ENCODE data around the gene SRPK2.
"Not testable (repeated sequence)": the region's sequence is repeated elsewhere in the genome, so short reads cannot be mapped to it uniquely, and the experiment has no call there.

GRCh38 chr7:105410774-105411173 lies 22.1 kb upstream of the SRPK2 start:
- not testable (repeated sequence) for TF ChIP-seq CTCF, POLR2A, POLR2AphosphoS5, EP300 (IDR thresholded peaks at IDR 0.05)

Data from sigmoid colon (tissue), 4 donors.